ENCODE data around the gene ATF5. TPM values are rescaled to one million over a fixed set of nuclear protein-coding genes. Genes with fewer than 3 reads are reported as not detected.

Gene ATF5
- total and polyA plus RNA-seq, 2 of the 8 experiments (the other 6 are each of a cell fraction or from before 2014, with no cell fraction given) = 6.2 to 13.1 TPM

GRCh38 chr19:49894011-49894664, 34.9 kb upstream of the ATF5 start (continued):
- TF ChIP-seq SAP30 (IDR thresholded peaks at IDR 0.05; ENCODE audit: insufficient read depth, insufficient replicate concordance, low read length) (no peak), USF2 (IDR thresholded peaks at IDR 0.05; ENCODE audit: low read length) (no peak), FOSL1 (IDR thresholded peaks at IDR 0.05; ENCODE audit: insufficient read depth, low read depth, low read length) (no peak), CREB1 (IDR thresholded peaks at IDR 0.05) (no peak)

Data from H1 (cell line).